ENCODE data around the gene REPS1.
"Not testable (repeated sequence)": the region's sequence is repeated elsewhere in the genome, so short reads cannot be mapped to it uniquely, and the experiment has no call there.

REPS1 gene

DNA sequence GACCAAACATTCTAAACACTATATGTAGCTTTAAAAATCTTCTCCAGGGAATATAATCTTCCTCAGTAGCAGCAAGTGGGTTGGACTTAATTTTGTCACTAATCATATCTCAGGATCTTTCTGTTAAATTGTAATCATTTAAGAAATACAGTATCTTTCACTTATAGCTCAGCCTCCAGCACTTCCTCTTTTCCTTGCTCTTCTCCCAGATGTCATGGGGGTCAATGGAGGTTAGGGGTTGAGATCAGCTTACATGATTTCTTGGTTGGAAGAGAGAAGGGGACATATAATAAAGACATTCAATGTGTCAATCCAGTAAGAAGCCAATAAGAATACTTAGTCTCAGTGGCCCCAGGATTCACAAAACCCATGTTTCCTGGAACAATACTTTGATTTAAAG is 15.7 kb upstream of the REPS1 start:
- DNase-seq: no peak

DNA sequence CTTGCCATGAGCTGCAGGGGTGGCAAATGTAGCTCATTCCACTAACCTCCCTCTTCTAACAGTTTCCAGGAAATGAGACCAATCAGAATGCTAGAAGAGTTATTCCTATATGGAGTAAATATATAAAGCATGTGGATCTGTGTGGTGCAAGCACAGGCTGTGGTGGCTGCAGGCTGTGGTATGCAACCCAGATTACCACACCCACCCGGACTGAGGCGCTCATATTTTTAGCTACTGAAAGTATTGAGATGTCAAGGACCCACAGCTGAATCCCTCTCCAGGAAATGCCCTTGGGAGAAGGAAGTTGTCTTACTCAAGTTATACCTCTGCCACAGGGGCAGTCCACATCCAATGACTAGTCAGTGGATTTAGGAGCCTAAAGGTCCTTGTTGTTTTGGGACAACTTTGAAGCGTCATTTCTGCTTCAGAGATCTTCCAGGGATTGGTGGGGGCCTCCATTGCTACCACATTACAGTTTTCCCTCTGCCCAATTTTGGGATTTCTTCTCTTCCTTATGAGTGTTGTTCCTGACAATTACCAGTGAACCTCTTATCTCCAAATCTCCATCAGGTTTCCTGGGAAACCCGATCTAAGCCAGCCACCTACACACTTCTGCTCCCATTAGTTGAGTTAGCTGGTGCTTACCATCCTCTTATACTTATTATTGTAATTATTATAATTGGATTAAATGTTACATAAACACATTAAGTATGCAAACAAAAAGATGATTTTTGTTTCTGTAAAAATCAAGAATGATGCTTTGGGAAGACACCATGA is 12.1 kb upstream of the REPS1 start:
- DNase-seq: peak; percentile 89

DNA sequence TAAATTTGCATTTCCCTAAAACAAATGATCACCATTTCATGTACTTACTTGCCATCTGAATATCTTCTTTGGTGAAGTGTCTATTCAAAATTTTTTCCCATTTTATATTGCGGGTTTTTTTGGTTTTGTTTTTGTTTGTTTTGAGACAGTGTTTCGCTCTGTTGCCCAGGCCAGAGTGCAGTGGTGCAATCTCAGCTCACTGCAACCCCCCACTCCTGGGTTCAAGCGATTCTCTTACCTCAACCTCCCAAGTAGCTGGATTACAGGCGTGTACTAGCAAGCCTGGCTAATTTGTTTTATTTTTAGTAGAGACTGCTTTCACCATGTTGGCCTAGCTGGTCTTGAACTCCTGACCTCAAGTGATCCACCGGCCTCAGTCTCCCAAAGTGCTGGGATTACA is 9.1 kb upstream of the REPS1 start:
- DNase-seq: no peak

DNA sequence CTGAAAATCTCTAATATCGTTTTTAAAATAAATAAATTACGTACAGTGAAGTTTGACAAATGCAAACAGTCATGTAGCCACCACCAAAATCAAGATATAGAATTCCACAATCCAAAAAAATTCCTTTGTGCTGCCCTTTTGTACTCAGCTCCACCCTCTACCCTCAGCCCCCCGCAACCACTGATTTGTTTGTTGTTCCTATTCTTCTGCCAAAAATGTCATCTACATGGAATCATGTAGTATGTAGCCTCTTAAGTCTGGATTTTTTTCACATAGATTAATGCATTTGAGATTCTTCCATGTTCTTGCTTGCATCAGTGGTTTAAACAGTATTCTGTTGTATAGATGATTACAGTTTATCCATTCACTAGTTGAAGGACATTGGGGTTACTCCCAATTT is 8.5 kb upstream of the REPS1 start:
- no peak for DNase-seq

DNA sequence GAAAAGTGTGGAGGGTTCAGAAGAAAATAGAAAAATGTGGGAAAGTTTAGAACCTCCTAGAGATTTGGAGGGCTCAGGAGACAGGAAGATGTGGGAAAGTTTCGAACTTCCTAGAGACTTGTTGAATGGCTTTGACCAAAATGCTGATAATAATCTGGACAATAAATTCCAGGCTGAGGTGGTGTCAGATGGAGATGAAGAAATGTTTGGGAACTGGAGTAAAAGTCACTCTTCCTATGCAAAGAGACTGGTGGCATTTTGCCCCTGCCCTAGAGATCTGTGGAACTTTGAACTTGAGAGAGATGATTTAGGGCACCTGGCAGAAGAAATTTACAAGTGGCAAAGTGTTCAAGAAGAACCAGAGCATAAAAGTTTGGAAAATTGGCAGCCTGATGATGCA is 5.4 kb upstream of the REPS1 start:
- DNase-seq: not testable (repeated sequence)

DNA sequence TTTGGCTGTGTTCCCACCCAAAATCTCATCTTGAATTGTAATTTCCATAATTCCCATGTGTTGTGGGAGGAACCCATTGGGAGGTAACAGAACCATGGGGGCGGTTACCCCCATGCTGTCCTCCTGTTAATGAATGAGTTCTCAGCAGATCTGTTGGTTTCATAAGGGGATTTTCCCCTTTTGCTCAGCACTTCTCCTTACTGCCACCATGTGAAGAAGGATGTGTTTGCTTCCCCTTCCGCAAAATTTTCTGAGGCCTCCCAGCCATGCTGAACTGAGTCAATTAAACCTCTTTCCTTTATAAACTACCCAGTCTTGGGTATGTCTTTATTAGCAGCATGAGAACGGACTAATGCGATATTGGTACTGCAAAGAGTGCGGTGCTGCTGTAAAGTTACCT is 4.9 kb upstream of the REPS1 start:
- DNase-seq: not testable (repeated sequence)

DNA sequence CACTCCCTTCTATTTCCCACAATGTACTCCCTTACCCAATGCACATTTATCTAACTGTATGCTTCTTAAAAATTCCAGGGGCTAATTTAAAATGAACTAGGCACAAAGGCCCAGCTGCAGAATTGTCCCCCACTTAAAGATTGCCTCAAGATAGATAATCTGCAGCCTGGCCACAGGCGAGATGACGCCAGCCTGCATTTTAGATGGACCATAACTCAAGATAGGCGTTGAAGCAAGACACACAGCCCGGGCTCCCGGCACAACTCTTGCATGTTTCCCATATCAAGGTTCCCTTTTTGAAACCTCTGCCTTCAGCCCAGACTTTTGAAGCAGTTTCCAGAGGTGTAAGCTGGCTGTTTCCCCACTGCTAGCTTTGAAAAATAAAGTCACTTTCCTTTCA is 3.2 kb upstream of the REPS1 start:
- DNase-seq: no peak

DNA sequence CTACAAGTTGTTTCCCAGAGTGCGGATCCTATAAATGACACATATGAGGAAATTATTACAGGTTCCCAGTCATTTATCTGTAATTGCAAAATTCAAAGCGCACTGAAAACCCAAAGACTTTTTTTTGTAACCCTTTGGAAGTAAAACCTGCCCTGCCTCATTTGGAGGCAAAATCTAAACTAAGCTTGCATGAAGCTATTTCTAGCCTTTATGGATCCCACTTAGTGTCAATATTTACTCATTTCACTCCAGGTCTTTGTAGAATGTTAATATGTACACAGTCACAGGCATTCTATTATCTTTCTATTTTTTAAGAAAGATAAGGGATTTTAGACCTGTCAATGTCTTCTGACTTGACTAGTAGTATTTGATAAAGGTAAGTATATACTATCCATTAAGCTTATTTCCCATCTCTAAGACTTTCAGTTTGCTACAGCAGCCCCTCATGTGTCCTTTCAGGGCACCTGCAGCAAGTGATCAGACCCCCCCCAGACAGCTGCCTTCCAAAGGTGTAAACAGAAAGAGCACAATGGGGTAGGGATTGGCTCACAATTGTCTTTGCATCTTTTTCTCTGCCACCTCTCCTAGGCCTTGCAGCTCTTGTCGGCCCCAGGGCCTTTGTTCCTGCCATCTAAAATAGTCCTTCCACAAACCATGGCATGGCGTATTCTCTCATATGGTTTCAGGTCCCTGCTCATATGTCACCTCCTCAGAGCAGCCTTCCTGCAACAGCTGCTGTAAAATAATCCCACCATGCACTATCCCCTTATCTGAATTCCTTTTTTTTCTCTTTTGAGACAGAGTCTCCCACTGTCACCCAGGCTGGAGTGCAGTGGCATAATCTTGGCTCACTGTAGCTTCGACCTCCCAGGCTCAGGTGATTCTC is 1.3 kb upstream of the REPS1 start:
- DNase-seq: no peak

DNA sequence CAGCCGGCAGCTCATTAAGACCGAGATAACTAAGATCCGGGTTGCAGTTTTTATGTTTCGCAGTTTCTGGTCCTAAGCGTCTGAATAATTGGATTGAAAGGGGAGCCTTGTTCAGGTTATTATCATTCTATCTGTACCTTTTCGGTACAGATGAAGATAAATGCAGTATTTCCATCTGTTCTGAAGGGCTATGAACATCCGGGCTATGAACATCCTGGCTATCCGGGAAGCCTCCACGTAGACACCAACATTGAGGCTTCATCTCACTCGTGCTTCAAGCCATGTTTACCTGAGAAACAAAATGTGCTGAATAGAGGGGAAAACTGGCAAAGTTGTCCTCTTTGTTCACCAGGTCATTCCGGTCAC is 399 bp upstream of the REPS1 start:
- DNase-seq: no peak

DNA sequence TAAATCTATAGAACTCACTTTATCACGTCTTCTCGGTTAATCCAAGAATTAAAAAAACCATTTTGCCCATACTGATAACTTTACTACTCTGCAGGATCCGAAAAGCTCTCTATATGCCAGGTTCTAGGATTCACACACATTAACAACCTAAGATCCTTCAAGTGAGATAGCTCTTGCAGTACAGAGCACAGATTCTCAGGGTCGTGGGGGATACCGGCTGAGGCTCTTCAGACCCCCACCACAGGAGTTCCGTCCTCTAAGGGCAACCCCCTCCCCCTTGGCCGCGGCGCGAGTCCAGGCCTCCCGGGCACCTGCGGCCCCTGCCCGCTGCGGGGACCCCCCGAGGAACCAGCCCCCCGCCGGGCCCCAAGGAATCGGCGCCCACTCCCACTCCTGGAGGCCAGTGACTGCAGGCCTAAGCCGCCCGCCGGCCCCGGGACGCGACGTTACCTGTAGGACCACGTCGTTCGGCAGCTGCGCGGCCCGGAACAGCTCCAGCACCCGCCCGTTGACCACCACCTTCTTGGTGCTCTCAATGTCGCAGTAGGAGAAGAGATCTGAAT is 892 bp downstream of the REPS1 start:
- peak; percentile 28 for DNase-seq

DNA sequence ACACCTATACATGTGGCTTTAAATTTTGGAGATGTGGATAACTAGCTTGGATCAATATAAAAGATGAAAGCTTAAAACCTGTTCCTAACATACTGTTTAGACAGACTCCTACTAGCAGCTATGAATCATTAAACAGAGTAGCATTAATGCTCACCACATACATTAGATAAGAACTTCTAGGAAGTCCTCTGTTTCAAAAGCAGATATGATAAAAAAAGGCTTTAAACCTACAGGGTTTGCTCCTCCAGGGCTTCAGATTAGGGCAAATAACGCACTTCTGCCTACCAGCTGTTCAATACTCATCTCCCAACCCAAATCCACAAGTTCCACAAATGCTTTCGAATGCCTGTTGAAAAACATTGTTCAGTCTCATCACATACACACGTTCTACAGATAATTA is 1.5 kb downstream of the REPS1 start:
- DNase-seq: peak; percentile 18

DNA sequence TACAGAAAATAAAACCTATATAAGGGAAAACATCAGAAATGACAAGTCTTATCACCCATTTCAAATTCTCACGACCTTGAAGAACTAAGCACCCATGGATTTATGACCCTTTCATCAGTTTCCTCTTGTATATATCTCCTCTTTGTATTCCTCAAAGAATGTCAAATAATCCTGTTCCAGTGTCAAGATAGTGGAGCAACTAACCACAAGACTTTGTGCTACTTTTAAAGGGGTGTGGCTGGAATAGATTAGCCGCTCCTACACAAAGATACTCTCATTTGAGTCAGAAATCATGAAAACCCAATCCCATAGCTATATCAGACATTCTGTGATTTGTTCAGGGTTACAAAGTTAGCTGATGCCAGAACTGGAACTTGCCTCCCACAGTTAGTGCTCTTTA is 6.6 kb downstream of the REPS1 start:
- no peak for DNase-seq

DNA sequence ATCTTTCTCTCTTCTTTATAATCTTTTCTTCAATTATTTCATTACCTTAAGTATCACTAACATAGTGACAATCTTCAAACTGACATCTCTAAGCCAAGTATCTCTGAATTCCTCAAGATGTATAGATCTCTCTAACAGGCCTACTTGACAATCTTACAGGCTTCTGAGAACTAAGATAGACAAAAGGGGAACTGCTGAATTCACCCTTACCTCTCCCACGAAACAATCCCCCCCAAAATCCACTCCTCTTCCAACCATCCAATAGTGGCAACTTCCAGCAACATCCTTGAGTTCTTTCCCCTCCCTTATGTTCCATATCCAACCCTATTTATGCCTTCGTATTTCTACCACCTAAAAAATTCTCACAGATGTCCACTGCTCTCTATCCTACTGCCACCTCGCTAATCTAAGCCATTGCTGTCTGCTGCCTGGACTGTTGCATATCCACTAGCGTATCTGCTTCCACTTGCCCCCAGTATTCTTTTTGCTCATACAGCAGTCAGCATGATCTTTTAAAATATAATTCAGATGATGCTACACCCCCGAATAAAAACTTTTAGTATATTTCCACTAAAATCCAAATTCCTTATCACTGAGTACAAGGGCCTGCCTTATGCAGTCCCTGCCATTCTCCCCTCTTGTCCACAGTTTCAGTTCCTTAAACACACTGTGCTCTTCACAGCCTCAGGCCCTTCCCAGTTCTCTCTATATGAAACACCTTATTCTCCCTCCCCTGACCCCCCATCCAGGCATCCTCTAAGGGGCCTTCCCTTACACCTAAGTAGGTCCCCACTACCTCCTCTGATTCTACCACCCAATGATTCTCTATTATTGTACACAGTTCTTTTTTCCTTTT is 8.0 kb downstream of the REPS1 start:
- no peak for DNase-seq

DNA sequence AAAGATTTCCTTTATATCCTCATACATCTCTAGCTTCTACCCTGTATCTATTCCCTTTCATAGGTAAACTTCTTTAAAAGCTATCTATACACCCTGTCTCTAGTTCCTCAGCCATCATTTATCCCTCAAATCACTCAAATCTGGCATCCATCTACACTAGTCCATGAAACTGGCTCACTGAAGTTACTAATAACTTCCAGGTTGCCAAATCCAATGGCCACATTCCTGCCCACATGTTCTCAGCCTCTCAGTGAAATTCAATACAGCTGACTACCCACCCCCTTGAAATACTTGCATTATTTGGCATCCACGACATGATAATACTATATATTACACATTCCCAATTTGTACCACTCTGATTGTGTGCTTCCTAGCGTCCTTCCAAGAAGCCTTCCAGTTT is 8.7 kb downstream of the REPS1 start:
- no peak for DNase-seq

DNA sequence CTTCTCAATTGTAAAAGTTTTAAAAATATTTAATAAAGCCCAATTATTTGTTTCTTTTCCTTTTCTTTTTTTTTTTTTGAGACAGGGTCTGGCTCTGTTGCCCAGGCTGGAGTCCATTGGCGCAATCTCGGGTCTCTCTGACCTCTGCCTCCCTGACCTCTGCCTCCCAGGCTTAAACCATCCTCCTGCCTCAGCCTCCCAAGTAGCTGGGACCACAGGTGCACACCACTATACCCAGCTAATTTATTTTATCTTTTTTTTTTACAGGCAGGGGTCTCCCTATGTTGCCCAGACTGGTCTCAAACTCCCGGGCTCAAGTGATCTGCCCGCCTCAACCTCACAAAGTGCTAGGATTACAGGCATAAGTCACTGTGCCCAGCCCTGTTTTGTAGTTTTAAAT is 9.8 kb downstream of the REPS1 start:
- no peak for DNase-seq

DNA sequence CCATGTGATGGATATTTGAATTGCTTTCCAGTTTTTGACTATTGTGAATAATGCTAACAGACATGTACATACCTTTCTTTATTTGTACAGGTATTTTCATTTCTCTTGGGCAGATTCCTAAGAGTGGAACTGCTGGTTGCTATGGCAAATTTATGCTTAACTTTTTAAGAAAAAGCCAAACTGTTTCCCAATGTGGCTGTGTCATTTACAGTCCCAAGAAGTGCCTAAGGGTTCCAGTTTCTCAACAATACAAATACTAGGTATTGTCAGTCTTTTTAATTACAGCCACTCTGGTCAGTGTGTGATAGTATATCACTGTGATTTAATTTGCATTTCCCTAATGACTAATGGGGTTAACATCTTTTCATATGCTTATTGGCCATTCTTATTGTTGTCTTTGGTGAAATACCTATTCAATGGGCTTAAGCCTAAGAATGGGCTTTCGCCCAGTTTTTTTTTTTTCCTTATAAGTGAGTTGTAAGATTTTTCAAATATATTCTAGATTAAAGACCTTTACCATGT is 10.3 kb downstream of the REPS1 start:
- no peak for DNase-seq

DNA sequence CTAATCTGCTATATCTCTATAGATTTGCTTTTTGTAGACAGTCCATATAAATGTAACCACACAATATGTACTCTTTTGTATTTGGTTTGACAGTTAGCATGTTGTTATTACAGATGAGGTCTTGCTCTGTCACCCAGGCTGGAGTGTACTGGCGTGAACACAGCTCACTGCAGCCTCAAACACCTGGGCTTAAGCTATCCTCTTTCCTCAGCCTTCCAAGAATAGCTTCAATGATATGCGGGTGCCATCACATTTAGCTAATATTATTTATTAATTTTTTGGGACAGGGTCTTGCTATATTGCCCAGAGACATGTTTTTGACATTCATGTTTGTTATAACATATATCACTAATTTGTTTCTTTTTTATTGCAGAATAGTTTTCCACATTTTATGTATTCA is 10.8 kb downstream of the REPS1 start:
- DNase-seq: no peak

DNA sequence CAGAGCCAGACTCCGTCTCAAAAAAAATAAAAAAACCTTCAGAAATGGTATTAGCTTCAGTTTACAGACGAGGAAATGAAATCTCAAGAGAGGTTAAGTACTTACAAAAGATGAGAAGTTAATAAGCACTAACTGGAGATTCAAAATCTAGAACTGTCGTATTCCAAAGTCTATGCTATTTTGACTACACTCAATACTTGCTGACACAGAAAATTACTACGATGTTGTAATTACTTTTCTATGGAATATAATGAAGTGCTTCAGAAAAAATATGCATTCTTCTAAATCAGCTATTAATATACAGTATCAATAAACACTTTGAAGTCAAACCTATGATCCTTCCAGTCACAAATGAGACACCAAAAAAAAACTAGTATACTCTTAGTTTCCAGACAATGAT is 12.2 kb downstream of the REPS1 start:
- DNase-seq: no peak

DNA sequence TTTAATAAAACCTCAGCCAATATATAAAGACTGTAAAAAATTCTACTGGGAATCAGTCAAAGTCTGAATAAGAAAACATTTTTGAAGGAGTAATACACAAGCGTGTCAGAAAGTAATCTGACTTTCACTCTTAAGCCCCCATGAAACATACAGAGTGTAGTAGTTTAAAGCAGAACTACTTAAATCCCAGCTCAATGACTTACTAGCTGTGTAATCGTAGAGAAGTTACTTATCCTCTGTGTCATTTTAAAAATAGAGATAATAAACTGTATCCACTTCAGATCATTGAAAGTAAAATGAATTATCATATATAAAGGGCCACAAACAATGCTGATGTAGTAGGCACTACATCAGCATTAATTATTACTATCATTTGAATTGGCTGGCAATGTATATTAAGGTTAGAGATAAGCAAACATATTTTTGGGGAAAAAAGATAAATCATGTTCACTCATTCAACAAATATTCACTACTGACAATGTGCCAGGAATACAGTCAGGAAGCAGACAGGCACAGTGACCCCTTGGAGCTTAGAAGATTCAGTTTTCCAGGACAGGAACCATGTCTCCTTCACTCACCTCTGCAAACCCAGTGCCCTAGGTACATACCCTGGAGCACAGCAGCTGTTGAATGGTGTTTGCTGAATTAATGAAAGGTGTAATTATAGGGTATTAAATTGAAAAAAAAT is 14.4 kb downstream of the REPS1 start:
- DNase-seq: no peak

DNA sequence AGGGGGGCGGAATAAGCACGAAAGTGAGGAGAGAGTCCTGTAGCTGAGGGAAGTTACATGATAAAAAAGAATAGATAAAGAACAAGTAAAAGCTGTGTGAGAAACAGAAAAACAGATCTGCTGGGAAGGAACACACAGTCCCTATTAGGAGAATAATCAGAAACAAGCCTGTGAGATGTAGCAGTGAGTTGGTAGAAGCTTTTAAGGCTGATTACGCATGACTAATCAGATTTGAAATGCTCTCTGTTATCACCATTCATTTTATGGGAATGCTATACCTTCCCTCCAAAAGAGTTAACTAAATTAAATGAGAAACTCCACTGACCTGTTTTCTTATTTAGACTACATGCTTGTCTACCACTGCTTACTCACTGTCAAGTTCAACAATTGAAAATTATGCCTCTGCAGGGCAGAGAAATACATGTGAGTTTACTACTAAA is 15.8 kb downstream of the REPS1 start:
- no peak for DNase-seq

DNA sequence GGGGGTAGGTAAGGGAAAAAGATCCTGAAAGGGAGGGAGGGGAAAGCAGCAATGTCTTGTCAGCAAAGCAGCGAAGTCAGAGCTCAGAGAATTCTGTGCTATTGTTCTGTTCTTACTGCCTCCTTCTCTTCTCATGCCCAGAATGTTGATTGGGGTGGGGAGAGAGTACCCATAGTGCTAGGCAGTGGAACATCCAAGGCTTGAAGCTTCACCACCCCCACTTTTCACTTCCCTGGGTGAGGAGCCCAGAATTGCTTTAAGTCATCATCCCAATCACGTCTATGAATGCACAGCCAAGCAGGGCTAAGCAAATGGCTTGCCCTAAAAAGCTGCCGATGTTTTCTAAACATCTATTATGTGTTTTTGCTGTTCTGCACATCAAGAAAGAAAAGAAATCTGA is 16.5 kb downstream of the REPS1 start:
- DNase-seq: no peak

DNA sequence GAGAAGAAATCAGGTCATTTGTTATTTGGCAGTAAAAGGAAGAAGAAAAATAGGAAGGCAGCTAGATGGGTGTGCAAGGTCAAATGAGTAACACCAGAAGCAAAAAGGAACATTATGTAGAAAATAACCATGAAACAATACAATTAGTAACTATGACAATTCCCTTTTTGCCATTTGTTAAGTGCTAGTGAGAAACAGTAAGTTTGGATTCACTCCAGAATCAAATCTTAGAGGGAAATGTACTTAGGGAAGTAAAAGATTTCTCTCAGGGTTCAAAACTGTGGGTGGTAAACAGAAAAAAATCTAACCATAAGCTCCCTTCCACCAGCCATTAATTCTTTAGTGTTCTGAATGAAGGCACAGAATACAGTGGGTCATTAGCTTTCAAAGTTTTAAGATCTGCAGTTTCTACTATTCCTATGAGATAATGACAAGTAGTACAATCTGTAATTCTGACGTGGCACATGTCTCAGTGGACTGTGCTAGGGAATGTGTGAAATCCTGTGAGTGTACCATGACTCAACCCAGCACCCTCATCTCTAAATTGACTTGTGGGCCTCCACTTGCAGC is 17.1 kb downstream of the REPS1 start:
- DNase-seq: no peak
